ENCODE results near the gene GSTT2. TPM values are rescaled to one million over a fixed set of nuclear protein-coding genes. Genes with fewer than 3 reads are reported as not detected.

Gene GSTT2
- total RNA-seq, 1 donor from 2014 or later = 0.76 TPM

GRCh38 chr22:24029304-24029703 lies 49.4 kb downstream of the GSTT2 start:
- Mint-ChIP-seq H3K36me3 (ENCODE audit: unreplicated experiment) (no peaks in the 10 kb centered on the region), H3K9me3 (ENCODE audit: unreplicated experiment) (peaks cover 2% of the 10 kb centered on the region), H3K27me3 (ENCODE audit: unreplicated experiment) (peaks cover 4% of the 10 kb centered on the region), H3K4me1 (ENCODE audit: low read depth, unreplicated experiment) (peaks cover 10% of the 10 kb centered on the region), H3K27ac (ENCODE audit: unreplicated experiment) (no peak overlapping the region), H3K4me3 (ENCODE audit: unreplicated experiment) (no peak overlapping the region)
- no peak for DNase-seq
- no peak for TF ChIP-seq CTCF (IDR thresholded peaks at IDR 0.05; ENCODE audit: partially characterized antibody, unreplicated experiment)

- no peak for DNase-seq
- Mint-ChIP-seq H3K36me3 (ENCODE audit: unreplicated experiment) (no peaks in the 10 kb centered on the region), H3K4me3 (ENCODE audit: unreplicated experiment) (no peak overlapping the region), H3K9me3 (ENCODE audit: unreplicated experiment) (peaks cover 2% of the 10 kb centered on the region), H3K27me3 (ENCODE audit: unreplicated experiment) (peaks cover 4% of the 10 kb centered on the region), H3K27ac (ENCODE audit: unreplicated experiment) (peak overlapping the region; percentile 34), H3K4me1 (ENCODE audit: low read depth, unreplicated experiment) (peaks cover 10% of the 10 kb centered on the region)
- TF ChIP-seq CTCF (IDR thresholded peaks at IDR 0.05; ENCODE audit: partially characterized antibody, unreplicated experiment) = no peak
Observed at GRCh38 chr22:24030186-24030702, 50.3 kb downstream of the GSTT2 start.

Other genes starting within 250 kb of the GSTT2 start
- 9.0 TPM for gene ZNF70, start 229.0 kb upstream of the GSTT2 start, total RNA-seq (ENCODE audit: unreplicated experiment)
- gene VPREB3, start 225.7 kb upstream of the GSTT2 start, total RNA-seq (ENCODE audit: unreplicated experiment) = not detected
- gene C22orf15, start 217.1 kb upstream of the GSTT2 start, total RNA-seq (ENCODE audit: unreplicated experiment) = not detected
- 35.9 TPM for gene CHCHD10, start 212.2 kb upstream of the GSTT2 start, total RNA-seq (ENCODE audit: unreplicated experiment)
- gene MMP11, start 207.3 kb upstream of the GSTT2 start, total RNA-seq (ENCODE audit: unreplicated experiment) = 28.8 TPM
- 227 TPM for gene SMARCB1, start 193.2 kb upstream of the GSTT2 start, total RNA-seq (ENCODE audit: unreplicated experiment)
- 1.2 TPM for gene DERL3, start 141.1 kb upstream of the GSTT2 start, total RNA-seq (ENCODE audit: unreplicated experiment)
- 52.4 TPM for gene SLC2A11, start 122.3 kb upstream of the GSTT2 start, total RNA-seq (ENCODE audit: unreplicated experiment)
- gene MIF, start 85.8 kb upstream of the GSTT2 start, total RNA-seq (ENCODE audit: unreplicated experiment) = 581 TPM
- gene GSTT2B, start 18.9 kb upstream of the GSTT2 start, total RNA-seq (ENCODE audit: unreplicated experiment) = 11.9 TPM
- 0.96 TPM for gene DDTL, start 13.2 kb upstream of the GSTT2 start, total RNA-seq (ENCODE audit: unreplicated experiment)
- gene DDT, start 5.7 kb upstream of the GSTT2 start, total RNA-seq (ENCODE audit: unreplicated experiment) = 95.9 TPM
- not detected for gene GSTT4, start 25.3 kb downstream of the GSTT2 start, total RNA-seq (ENCODE audit: unreplicated experiment)
- 72.5 TPM for gene CABIN1, start 31.2 kb downstream of the GSTT2 start, total RNA-seq (ENCODE audit: unreplicated experiment)
- 123 TPM for gene SUSD2, start 201.4 kb downstream of the GSTT2 start, total RNA-seq (ENCODE audit: unreplicated experiment)